SU-DHL-6 (cell line): Measurements from ENCODE around the gene GRAMD2B.
A peak's percentile ranks its signal among the peaks of the same experiment; 100 is the strongest.

Experiments used
- H2AFZ ChIP-seq: fragments of 200-600 bp; sonication (generic); 2 replicates; pipeline ENCODE4 v1.6.1; 2014; ENCODE audit warnings: low read depth, mild to moderate bottlenecking, moderate library complexity, mixed read lengths, antibody characterized with exemption, low read length; ENCODE audit not compliant: severe bottlenecking
- H3F3A ChIP-seq: fragments of 200-600 bp; shearing (Covaris generic); 2 replicates; pipeline ENCODE4 v1.6.0; 2016; ENCODE audit warnings: antibody characterized with exemption, mild to moderate bottlenecking; ENCODE audit not compliant: insufficient read depth
- H3K27ac ChIP-seq: fragments of 200-600 bp; sonication (generic); 2 replicates; pipeline ENCODE4 v1.5.1; 2016; ENCODE audit warnings: low read depth, mild to moderate bottlenecking, low read length, moderate library complexity, mixed read lengths
- H3K27me3 ChIP-seq: fragments of 200-600 bp; sonication (generic), shearing (Covaris generic); 2 replicates; pipeline ENCODE4 v1.6.0; 2014; ENCODE audit warnings: mild to moderate bottlenecking, low read length
- H3K36me3 ChIP-seq: fragments of 200-600 bp; sonication (generic); 2 replicates; pipeline ENCODE4 v1.6.1; 2014; ENCODE audit warnings: mild to moderate bottlenecking, low read length, mixed read lengths
- H3K4me2 ChIP-seq: fragments of 300-600, 200-600 bp; shearing (Covaris generic), sonication (generic); 2 replicates; pipeline ENCODE4 v1.6.0; 2014; ENCODE audit warnings: low read length, low read depth, mild to moderate bottlenecking; ENCODE audit not compliant: poor library complexity, severe bottlenecking
- H3K4me3 ChIP-seq: fragments of 200-600 bp; sonication (generic); 2 replicates; pipeline ENCODE4 v1.5.1; 2014; ENCODE audit warnings: antibody characterized with exemption, low read length, mild to moderate bottlenecking, mixed read lengths; ENCODE audit not compliant: insufficient read depth, poor library complexity, severe bottlenecking
- H3K79me2 ChIP-seq: fragments of 200-600 bp; sonication (generic); 2 replicates; pipeline ENCODE4 v1.6.1; 2014; ENCODE audit warnings: mild to moderate bottlenecking, low read length, moderate library complexity; ENCODE audit not compliant: insufficient read depth
- H3K9ac ChIP-seq: fragments of 200-600 bp; sonication (generic); 2 replicates; pipeline ENCODE4 v1.7.0; 2014; ENCODE audit warnings: mild to moderate bottlenecking, low read length
- H3K9me2 ChIP-seq: fragments of 200-600 bp; sonication (generic); replicated peaks from 2 replicates; pipeline ENCODE4 v1.6.1; 2014; ENCODE audit warnings: low read length; ENCODE audit not compliant: insufficient read depth
- H3K9me3 ChIP-seq: fragments of 200-600 bp; sonication (generic); 2 replicates; pipeline ENCODE4 v1.6.1; 2014; ENCODE audit warnings: low read length, mixed read lengths; ENCODE audit not compliant: insufficient read depth
- H4K20me1 ChIP-seq: fragments of 200-600 bp; sonication (generic); 2 replicates; pipeline ENCODE4 v1.6.1; 2014; ENCODE audit warnings: low read depth, mild to moderate bottlenecking, antibody characterized with exemption, low read length, moderate library complexity, mixed read lengths
- EZH2phosphoT487 ChIP-seq: fragments of 200-600 bp; sonication (generic), shearing (Covaris generic); conservative IDR thresholded peaks from 2 replicates; pipeline ENCODE4 v1.6.1; 2018; ENCODE audit warnings: mild to moderate bottlenecking, antibody characterized with exemption, low read length, moderate library complexity, mixed read lengths
- TF ChIP-seq, protein P1 (sequence below): fragments of 200-600 bp; sonication (generic); IDR thresholded peaks from one replicate; pipeline ENCODE4 v1.5.1; 2017; ENCODE audit warnings: antibody characterized with exemption, mild to moderate bottlenecking, low read length, moderate library complexity; ENCODE audit not compliant: insufficient read depth, poor library complexity, severe bottlenecking

The GRAMD2B gene

DNA sequence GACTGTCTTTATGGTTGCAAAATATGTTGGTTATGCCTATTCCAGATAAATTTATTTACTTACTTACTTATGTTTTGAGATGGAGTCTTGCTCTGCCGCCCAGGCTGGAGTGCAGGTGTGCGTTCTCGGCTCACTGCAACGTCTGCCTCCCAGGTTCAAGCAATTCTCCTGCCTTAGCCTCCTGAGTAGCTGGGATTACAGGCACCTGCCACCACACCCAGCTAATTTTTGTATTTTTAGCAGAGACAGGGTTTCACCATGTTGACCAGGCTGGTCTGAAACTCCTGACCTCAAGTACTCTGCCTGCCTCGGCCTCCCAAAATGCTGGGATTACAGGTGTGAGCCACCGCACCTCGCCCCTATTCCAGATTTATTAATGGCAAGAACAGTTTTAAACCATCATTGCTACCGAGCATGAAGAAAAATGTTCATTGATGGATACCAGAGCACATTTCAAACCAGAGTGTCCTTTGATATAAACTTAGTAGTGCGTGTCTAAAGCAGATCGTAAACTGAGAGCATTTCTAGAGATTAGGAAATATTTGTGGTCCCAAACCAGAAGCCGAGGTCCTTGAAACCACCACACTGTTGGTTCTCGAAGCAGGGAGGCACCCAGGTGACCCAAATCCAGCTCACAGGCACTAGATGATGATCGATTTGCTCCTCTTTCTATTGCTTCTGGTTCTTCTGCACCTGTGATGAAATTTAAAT lies 85.2 kb downstream of the GRAMD2B start:
- Histone ChIP-seq H3K9me2 (no peaks in the 10 kb centered on the region), H3K27me3 (no peaks in the 10 kb centered on the region), H3K79me2 (no peaks in the 10 kb centered on the region), H3K9ac (no peak overlapping the region), H3K4me3 (no peak overlapping the region), H2AFZ (peak overlapping the region; percentile 21), H3K36me3 (no peaks in the 10 kb centered on the region), H3K4me2 (no peak overlapping the region), H3F3A (no peaks in the 10 kb centered on the region), H3K27ac (no peak overlapping the region), H4K20me1 (no peaks in the 10 kb centered on the region), H3K9me3 (no peaks in the 10 kb centered on the region)
- TF ChIP-seq, protein P1, sequence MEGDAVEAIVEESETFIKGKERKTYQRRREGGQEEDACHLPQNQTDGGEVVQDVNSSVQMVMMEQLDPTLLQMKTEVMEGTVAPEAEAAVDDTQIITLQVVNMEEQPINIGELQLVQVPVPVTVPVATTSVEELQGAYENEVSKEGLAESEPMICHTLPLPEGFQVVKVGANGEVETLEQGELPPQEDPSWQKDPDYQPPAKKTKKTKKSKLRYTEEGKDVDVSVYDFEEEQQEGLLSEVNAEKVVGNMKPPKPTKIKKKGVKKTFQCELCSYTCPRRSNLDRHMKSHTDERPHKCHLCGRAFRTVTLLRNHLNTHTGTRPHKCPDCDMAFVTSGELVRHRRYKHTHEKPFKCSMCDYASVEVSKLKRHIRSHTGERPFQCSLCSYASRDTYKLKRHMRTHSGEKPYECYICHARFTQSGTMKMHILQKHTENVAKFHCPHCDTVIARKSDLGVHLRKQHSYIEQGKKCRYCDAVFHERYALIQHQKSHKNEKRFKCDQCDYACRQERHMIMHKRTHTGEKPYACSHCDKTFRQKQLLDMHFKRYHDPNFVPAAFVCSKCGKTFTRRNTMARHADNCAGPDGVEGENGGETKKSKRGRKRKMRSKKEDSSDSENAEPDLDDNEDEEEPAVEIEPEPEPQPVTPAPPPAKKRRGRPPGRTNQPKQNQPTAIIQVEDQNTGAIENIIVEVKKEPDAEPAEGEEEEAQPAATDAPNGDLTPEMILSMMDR: no peak
- TF ChIP-seq EZH2phosphoT487: no peak

- Histone ChIP-seq H3K36me3 (no peaks in the 10 kb centered on the region), H2AFZ (peak overlapping the region; percentile 21), H3K79me2 (no peaks in the 10 kb centered on the region), H3K9ac (no peak overlapping the region), H3K4me3 (no peak overlapping the region), H3K9me2 (no peaks in the 10 kb centered on the region), H4K20me1 (no peaks in the 10 kb centered on the region), H3K4me2 (no peak overlapping the region), H3K27me3 (no peaks in the 10 kb centered on the region), H3K9me3 (no peaks in the 10 kb centered on the region), H3K27ac (no peak overlapping the region), H3F3A (no peaks in the 10 kb centered on the region)
- no peak for TF ChIP-seq EZH2phosphoT487
- TF ChIP-seq, protein P1: no peak
Observed at GRCh38 chr5:126508962-126509279, 85.7 kb downstream of the GRAMD2B start.

DNA sequence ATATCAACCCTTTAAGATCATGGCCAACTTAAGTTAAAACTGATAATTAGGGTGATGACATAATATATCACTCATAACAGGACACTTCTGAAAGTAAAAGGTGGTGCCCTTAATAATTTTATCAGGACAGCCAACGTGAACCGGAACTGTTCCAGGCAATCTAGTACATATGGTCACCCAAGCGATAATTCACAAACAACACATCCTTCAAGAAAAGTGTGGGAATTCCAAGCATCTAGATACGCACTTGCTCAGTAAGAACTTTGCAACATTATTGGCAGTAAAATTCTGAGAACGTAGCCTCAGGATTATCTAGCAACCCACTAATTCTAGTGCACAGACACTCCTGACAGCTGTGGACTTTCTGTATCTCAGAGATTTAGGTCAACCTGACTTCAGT lies 86.1 kb downstream of the GRAMD2B start:
- H4K20me1 ChIP-seq: no peaks in the 10 kb centered on the region
- H3K4me3 ChIP-seq: no peak overlapping the region
- no peaks in the 10 kb centered on the region for H3K9me2 ChIP-seq
- H3K9me3 ChIP-seq: no peaks in the 10 kb centered on the region
- no peaks in the 10 kb centered on the region for H3F3A ChIP-seq
- H3K27ac ChIP-seq: no peak overlapping the region
- no peak overlapping the region for H3K4me2 ChIP-seq
- H3K79me2 ChIP-seq: no peaks in the 10 kb centered on the region
- no peaks in the 10 kb centered on the region for H3K36me3 ChIP-seq
- no peak for TF ChIP-seq EZH2phosphoT487
- TF ChIP-seq, protein P1: no peak
- no peak overlapping the region for H2AFZ ChIP-seq
- H3K9ac ChIP-seq: no peak overlapping the region
- no peaks in the 10 kb centered on the region for H3K27me3 ChIP-seq
